ENCODE results near the gene SCNN1G.
A peak's percentile ranks its signal among the peaks of the same experiment; 100 is the strongest.
"Not testable (repeated sequence)": the region's sequence is repeated elsewhere in the genome, so short reads cannot be mapped to it uniquely, and the experiment has no call there.

SCNN1G gene

GRCh38 chr16:23140107-23140506 lies 42.4 kb upstream of the SCNN1G start:
- ChIA-PET POLR2A (ENCODE audit: low non-redundant PET) (no interaction called here), CTCF (no interaction called here)
- no peak for DNase-seq (ENCODE audit: low spot score)
- H3K27ac ChIP-seq, result no peak overlapping the region
- TF ChIP-seq CTCF (conservative IDR thresholded peaks at IDR 0.05; ENCODE audit: low read depth), result no peak

- TF ChIP-seq CTCF (conservative IDR thresholded peaks at IDR 0.05; ENCODE audit: low read depth), result no peak
- CTCF ChIA-PET, result interaction anchor here (0.6 to 1.7 kb wide), 2 partner anchors 12 to 14 kb away, joined by 4 read pairs; no protein-coding TSS in a partner anchor
- POLR2A ChIA-PET (ENCODE audit: low non-redundant PET), result no interaction called here
- no peak for DNase-seq (ENCODE audit: low spot score)
- peak overlapping the region; percentile 86 for H3K27ac ChIP-seq
Observed at GRCh38 chr16:23141033-23141432, 41.5 kb upstream of the SCNN1G start.

- TF ChIP-seq CTCF (conservative IDR thresholded peaks at IDR 0.05; ENCODE audit: low read depth), result no peak
- peak overlapping the region; percentile 86 for H3K27ac ChIP-seq
- no peak for DNase-seq (ENCODE audit: low spot score)
- CTCF ChIA-PET, result interaction anchor here (0.6 to 1.7 kb wide), 2 partner anchors 12 to 15 kb away, joined by 4 read pairs; no protein-coding TSS in a partner anchor
- POLR2A ChIA-PET (ENCODE audit: low non-redundant PET), result no interaction called here
Observed at GRCh38 chr16:23141500-23141899, 41.0 kb upstream of the SCNN1G start.

GRCh38 chr16:23141959-23142740 lies 40.4 kb upstream of the SCNN1G start:
- no peak for TF ChIP-seq CTCF (conservative IDR thresholded peaks at IDR 0.05; ENCODE audit: low read depth)
- H3K27ac ChIP-seq, result peak overlapping the region; percentile 83
- CTCF ChIA-PET, result interaction anchor here (0.6 to 1.7 kb wide), 5 partner anchors 9 to 81 kb away, joined by 3 to 4 read pairs (median 3); no protein-coding TSS in a partner anchor

GRCh38 chr16:23143391-23143790 lies 39.2 kb upstream of the SCNN1G start:
- no peak for TF ChIP-seq CTCF (conservative IDR thresholded peaks at IDR 0.05; ENCODE audit: low read depth)
- ChIA-PET POLR2A (ENCODE audit: low non-redundant PET) (no interaction called here), CTCF (interaction anchor here (0.8 kb wide), 1 partner anchor 82 kb away, joined by 3 read pairs; no protein-coding TSS in a partner anchor)
- no peak for DNase-seq (ENCODE audit: low spot score)
- peak overlapping the region; percentile 64 for H3K27ac ChIP-seq

More at GRCh38 chr16:23141959-23142740, 40.4 kb upstream of the SCNN1G start:
- peak; percentile 50 for DNase-seq (ENCODE audit: low spot score)
- POLR2A ChIA-PET (ENCODE audit: low non-redundant PET), result no interaction called here

- peak overlapping the region; percentile 70 for H3K27ac ChIP-seq
- CTCF ChIA-PET; DNase-seq (ENCODE audit: low spot score); POLR2A ChIA-PET (ENCODE audit: low non-redundant PET): not testable (repeated sequence)
Observed at GRCh38 chr16:23144393-23144792, 38.2 kb upstream of the SCNN1G start.

- ChIA-PET CTCF (no interaction called here), POLR2A (ENCODE audit: low non-redundant PET) (no interaction called here)
- peak overlapping the region; percentile 70 for H3K27ac ChIP-seq
- no peak for TF ChIP-seq CTCF (conservative IDR thresholded peaks at IDR 0.05; ENCODE audit: low read depth)
- DNase-seq (ENCODE audit: low spot score), result peak; percentile 37
Observed at GRCh38 chr16:23145186-23145585, 37.4 kb upstream of the SCNN1G start.
